Activated CD4-positive, alpha-beta T cell treated with anti-CD3 and anti-CD28 coated beads for 36 hours (primary cell): ENCODE data around the gene TFCP2. TPM values are rescaled to one million over a fixed set of nuclear protein-coding genes. Genes with fewer than 3 reads are reported as not detected.
A peak's percentile ranks its signal among the peaks of the same experiment; 100 is the strongest.
"Not testable (repeated sequence)": the region's sequence is repeated elsewhere in the genome, so short reads cannot be mapped to it uniquely, and the experiment has no call there.

Experiments used
- ATAC-seq: fragments of 200-7000 bp; cut with Tn5 transposase; one replicate; pipeline ENCODE4 v1.10.0; 2021; ENCODE audit warnings: mild to moderate bottlenecking, moderate library complexity
- CTCF ChIA-PET: fragments of 350-600 bp; sonication (Branson Sonifier 250); formaldehyde crosslinking; loops from one replicate; lab custom pipeline; 2021; ENCODE audit warnings: antibody characterized with exemption; lab: Charles Lee
- POLR2A ChIA-PET: fragments of 350-600 bp; sonication (Branson Sonifier 250); formaldehyde crosslinking; loops from one replicate; lab custom pipeline; 2021; ENCODE audit warnings: antibody characterized with exemption, inconsistent platforms; lab: Charles Lee
- DNase-seq: peaks from one replicate; pipeline ENCODE4 v3.0.0-alpha.2; 2020
- H3K27ac Mint-ChIP-seq: one replicate; pipeline ENCODE4 v1.8.0; 2021; ENCODE audit warnings: mixed read lengths
- H3K27me3 Mint-ChIP-seq: one replicate; pipeline ENCODE4 v1.8.0; 2021; ENCODE audit warnings: mixed read lengths
- H3K36me3 Mint-ChIP-seq: one replicate; pipeline ENCODE4 v1.8.0; 2021; ENCODE audit warnings: low read depth, mixed read lengths
- H3K4me1 Mint-ChIP-seq: one replicate; pipeline ENCODE4 v1.8.0; 2021; ENCODE audit warnings: mixed read lengths
- H3K4me3 Mint-ChIP-seq: one replicate; pipeline ENCODE4 v1.8.0; 2021; ENCODE audit warnings: mild to moderate bottlenecking, moderate library complexity, mixed read lengths
- H3K9me3 Mint-ChIP-seq: one replicate; pipeline ENCODE4 v1.8.0; 2021; ENCODE audit warnings: low read depth, mixed read lengths
- intact Hi-C, 2 experiments: fragments of 100-400 bp; cut with DNase I in 1 of 2; cut with micrococcal nuclease in 1 of 2; formaldehyde crosslinking; loops; one replicate each; pipeline versions ENCODE4 v1.14.2 to v1.15.1; 2022 to 2024; cut with DNase I, micrococcal nuclease
- total RNA-seq, 2 experiments: library from RNA; stranded (reverse); gene quantifications; one replicate each; pipeline ENCODE4 v1.2.3, GENCODE V29; 2021

TFCP2 gene
- total RNA-seq, result 10 to 100 TPM; 39.5 to 47.3 TPM

DNA sequence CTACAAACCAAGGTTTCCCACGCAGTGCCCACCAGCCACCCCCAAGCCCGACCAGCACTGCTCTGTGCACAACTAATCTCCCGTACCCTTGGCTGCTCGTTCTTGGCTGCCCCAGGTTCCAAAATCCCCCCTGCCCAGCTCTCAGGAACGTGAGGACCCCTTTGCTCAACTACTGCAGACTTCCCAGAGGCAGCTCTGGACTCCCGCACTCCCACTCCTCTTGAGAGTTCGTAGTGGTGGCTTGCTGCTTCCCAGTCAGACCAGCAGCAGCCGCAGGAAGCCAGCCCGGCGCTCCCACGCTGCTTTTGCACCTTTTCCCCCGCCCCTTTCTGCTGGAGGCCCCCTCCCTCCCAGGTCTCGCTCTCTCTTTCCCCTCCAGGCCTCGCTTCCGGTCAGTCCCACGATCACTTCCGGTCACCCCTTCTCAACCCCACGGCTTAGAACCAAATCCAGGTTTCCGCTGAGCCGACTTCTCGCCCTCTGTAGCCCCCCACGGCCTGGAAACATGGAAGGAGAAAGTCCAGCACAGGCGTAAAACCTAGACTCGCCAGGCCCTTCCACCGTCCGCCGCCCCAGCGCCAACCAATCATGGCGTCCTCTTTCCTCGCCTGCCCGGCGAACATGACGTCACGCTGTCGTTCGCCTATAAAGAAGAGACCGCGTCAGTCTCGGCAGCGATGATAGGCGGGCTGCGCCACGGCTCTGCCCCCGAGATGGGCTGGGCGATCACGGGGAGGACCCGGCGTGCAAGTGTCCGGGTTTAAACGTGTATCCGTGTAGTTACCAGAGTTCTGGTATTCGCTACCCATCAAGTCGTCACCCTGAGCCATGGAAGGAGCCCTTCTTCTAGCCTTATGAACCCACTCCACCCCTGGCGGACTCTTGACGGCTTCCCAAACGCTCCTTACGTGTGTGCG lies at the start of gene TFCP2:
TFCP2 (minus strand) TSS at position 621 of the 917 bp plus-strand sequence. CDS start 713 bp downstream, outside the sequence.
- CTCF ChIA-PET, result no interaction called here
- POLR2A ChIA-PET, result interaction anchor here (1.5 kb wide), 1 partner anchor 66 kb away, joined by 3 read pairs; the partner anchor contains the start of gene DAZAP2

DNA sequence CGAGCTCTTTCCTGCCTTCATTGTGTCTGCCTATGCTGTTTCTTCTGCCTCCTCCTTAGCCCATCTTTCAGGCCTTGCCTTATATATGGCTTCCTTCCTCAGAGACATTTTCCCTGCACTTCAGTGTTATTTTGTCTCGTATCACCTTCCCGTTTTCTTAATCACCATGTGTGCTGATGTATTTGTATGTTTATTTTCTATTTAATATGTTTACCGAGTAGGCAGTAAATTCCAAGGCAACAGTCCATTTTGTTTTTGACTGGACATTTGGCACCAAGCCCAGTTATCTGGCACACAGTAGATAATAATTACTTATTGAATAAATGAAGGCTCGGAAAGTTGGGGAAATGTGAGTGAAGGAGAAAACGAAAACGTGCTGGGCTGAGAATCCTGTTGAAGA lies 49.5 kb upstream of the TFCP2 start:
- CTCF ChIA-PET, result no interaction called here

More for the DNA sequence above, at the start of gene TFCP2:
- Mint-ChIP-seq H3K4me1 (peaks cover 10% of the 10 kb centered on the region), H3K27ac (peak within 1 kb of the TSS; percentile 78), H3K4me3 (no peak within 1 kb of the TSS), H3K27me3 (no peaks in the 10 kb centered on the region), H3K36me3 (peaks cover 5% of the 10 kb centered on the region), H3K9me3 (no peaks in the 10 kb centered on the region)
- DNase-seq, result peak; percentile 97
- intact Hi-C loops, result loop anchor here (1.0 to 5.0 kb wide), 12 partner anchors 46 to 770 kb away; partner anchors contain the start of genes CSRNP2 (in 2 of the 2), DAZAP2 (in 2 of the 2), POU6F1 (in 2 of the 2) and ATF1 (in 1 of the 2)
- peak; percentile 99 for ATAC-seq

GRCh38 chr12:51219857-51220256 lies 46.9 kb upstream of the TFCP2 start:
- peaks cover 17% of the 10 kb centered on the region for H3K4me1 Mint-ChIP-seq
- POLR2A ChIA-PET, result interaction anchor here (0.6 kb wide), 1 partner anchor 285 kb away, joined by 5 read pairs; no protein-coding TSS in a partner anchor
- not testable (repeated sequence) for H3K36me3 Mint-ChIP-seq, H3K27me3 Mint-ChIP-seq, H3K4me3 Mint-ChIP-seq, DNase-seq, H3K9me3 Mint-ChIP-seq, H3K27ac Mint-ChIP-seq, ATAC-seq
- intact Hi-C loops, result loop anchor here (2.0 kb wide), 2 partner anchors 47 to 103 kb away; partner anchors contain the start of gene TFCP2 (in 1 of the 2)
- CTCF ChIA-PET, result interaction anchor here (1.8 kb wide), 1 partner anchor 121 kb away, joined by 5 read pairs; no protein-coding TSS in a partner anchor

More for the DNA sequence above, 49.5 kb upstream of the TFCP2 start:
- ATAC-seq, result no peak
- H3K36me3 Mint-ChIP-seq, result no peaks in the 10 kb centered on the region
- no peak overlapping the region for H3K27ac Mint-ChIP-seq
- H3K4me1 Mint-ChIP-seq, result peaks cover 13% of the 10 kb centered on the region
- POLR2A ChIA-PET, result no interaction called here
- no peak for DNase-seq
- intact Hi-C loops, result no loop called here
- no peak overlapping the region for H3K4me3 Mint-ChIP-seq
- H3K9me3 Mint-ChIP-seq, result no peaks in the 10 kb centered on the region
- H3K27me3 Mint-ChIP-seq, result no peaks in the 10 kb centered on the region

- intact Hi-C loops, result loop anchor here (2.0 kb wide), 2 partner anchors 47 to 103 kb away; partner anchors contain the start of gene TFCP2 (in 1 of the 2)
- ATAC-seq (no peak), DNase-seq (no peak)
- ChIA-PET CTCF (interaction anchor here (1.6 to 1.8 kb wide), 2 partner anchors 19 to 122 kb away, joined by 7 to 14 read pairs; partner anchors contain the start of gene DAZAP2), POLR2A (no interaction called here)
- Mint-ChIP-seq H3K36me3 (peaks cover 1% of the 10 kb centered on the region), H3K4me3 (peak overlapping the region; percentile 91), H3K27ac (peak overlapping the region; percentile 55), H3K27me3 (no peaks in the 10 kb centered on the region), H3K9me3 (no peaks in the 10 kb centered on the region), H3K4me1 (peaks cover 17% of the 10 kb centered on the region)
Measured at GRCh38 chr12:51219322-51219721, 46.4 kb upstream of the TFCP2 start.

GRCh38 chr12:51218607-51219161 lies 45.7 kb upstream of the TFCP2 start:
- CTCF ChIA-PET, result interaction anchor here (0.6 to 2.3 kb wide), 15 partner anchors 8 to 241 kb away, joined by 3 to 14 read pairs (median 4); partner anchors contain the start of genes CSRNP2 and DAZAP2
- Mint-ChIP-seq H3K27ac (peak overlapping the region; percentile 95), H3K4me3 (peak overlapping the region; percentile 91), H3K9me3 (no peaks in the 10 kb centered on the region), H3K4me1 (peaks cover 17% of the 10 kb centered on the region), H3K36me3 (peaks cover 2% of the 10 kb centered on the region), H3K27me3 (no peaks in the 10 kb centered on the region)
- ATAC-seq, result no peak
- POLR2A ChIA-PET, result interaction anchor here (1.0 to 1.6 kb wide), 3 partner anchors 20 to 52 kb away, joined by 3 to 23 read pairs (median 3); partner anchors contain the start of gene DAZAP2
- DNase-seq, result peak; percentile 23
- intact Hi-C loops, result loop anchor here (1.0 to 2.0 kb wide), 7 partner anchors 20 to 454 kb away; partner anchors contain the start of genes DAZAP2 (in 2 of the 2), ATF1 (in 1 of the 2), CSRNP2 (in 1 of the 2) and TFCP2 (in 1 of the 2)

- Mint-ChIP-seq H3K9me3 (no peaks in the 10 kb centered on the region), H3K27me3 (no peaks in the 10 kb centered on the region), H3K4me1 (peaks cover 17% of the 10 kb centered on the region), H3K27ac (peak within 1 kb of the TSS; percentile 95), H3K4me3 (peak within 1 kb of the TSS; percentile 91), H3K36me3 (peaks cover 2% of the 10 kb centered on the region)
- intact Hi-C loops, result loop anchor here (1.0 to 2.0 kb wide), 7 partner anchors 20 to 454 kb away; partner anchors contain the start of genes DAZAP2 (in 2 of the 2), ATF1 (in 1 of the 2), CSRNP2 (in 1 of the 2) and TFCP2 (in 1 of the 2)
- ChIA-PET POLR2A (interaction anchor here (0.6 to 1.6 kb wide), 5 partner anchors 21 to 239 kb away, joined by 3 to 23 read pairs (median 3); partner anchors contain the start of gene DAZAP2), CTCF (interaction anchor here (0.6 to 2.3 kb wide), 15 partner anchors 9 to 241 kb away, joined by 3 to 14 read pairs (median 4); partner anchors contain the start of genes CSRNP2 and DAZAP2)
- DNase-seq, result peak; percentile 80
- ATAC-seq, result peak; percentile 80
Measured at GRCh38 chr12:51217968-51218606, 45.2 kb upstream of the TFCP2 start, which contains the start of gene POU6F1. POU6F1 (minus strand) TSS chr12:51218062; CDS start chr12:51206836, 11,226 bp downstream.

DNA sequence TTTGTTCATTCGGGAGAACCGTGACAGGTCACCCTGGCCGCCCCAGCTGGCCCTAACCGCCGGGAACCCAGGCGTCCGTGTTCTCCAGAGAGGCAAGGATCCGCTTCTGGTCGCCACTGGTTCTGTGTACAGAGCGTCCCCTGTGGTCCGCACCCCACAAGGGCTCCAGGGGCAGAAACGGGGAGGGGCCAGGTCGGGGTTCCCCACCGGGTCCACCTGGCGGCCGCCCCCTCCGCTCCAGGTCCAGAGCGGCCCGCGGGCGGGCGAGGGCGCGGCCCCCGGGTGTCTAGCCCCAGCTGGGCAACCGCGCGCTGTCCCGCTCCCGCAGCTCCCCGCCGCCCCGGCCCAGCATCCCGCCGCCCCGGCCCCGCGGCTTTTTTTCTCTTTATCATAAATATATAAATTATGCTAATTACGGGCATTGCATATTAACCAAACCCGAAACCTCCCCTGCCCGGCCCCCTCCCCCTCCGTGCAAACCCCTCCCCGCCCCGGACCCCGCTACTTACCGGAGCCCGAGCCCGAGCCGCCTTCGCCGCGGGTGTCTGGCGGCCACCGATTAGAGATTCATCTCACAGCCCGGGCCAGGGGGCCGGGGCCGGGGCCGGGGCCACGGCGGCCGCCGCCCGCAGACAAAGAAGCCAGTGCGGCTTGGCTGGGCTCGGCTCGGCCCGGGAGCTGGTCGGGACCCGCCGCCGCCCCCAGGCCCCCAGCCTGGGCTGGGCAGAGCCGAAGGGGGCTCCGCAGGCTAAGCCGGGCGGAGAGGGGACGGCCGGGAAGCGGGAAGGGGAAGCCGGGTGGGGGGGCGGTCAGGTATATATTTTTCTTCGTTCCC lies 44.4 kb upstream of the TFCP2 start:
- no peaks in the 10 kb centered on the region for H3K27me3 Mint-ChIP-seq
- H3K36me3 Mint-ChIP-seq, result peaks cover 2% of the 10 kb centered on the region
- POLR2A ChIA-PET, result interaction anchor here (0.5 to 1.6 kb wide), 5 partner anchors 21 to 655 kb away, joined by 3 to 23 read pairs (median 4); partner anchors contain the start of gene DAZAP2

GRCh38 chr12:51216642-51217041 lies 43.7 kb upstream of the TFCP2 start:
- no peaks in the 10 kb centered on the region for H3K27me3 Mint-ChIP-seq
- CTCF ChIA-PET, result interaction anchor here (0.7 to 2.3 kb wide), 3 partner anchors 22 to 111 kb away, joined by 3 to 7 read pairs (median 6); partner anchors contain the start of gene DAZAP2
- H3K9me3 Mint-ChIP-seq, result no peaks in the 10 kb centered on the region
- POLR2A ChIA-PET, result interaction anchor here (0.6 kb wide), 1 partner anchor 443 kb away, joined by 4 read pairs; no protein-coding TSS in a partner anchor
- peak overlapping the region; percentile 78 for H3K27ac Mint-ChIP-seq
- DNase-seq (no peak), ATAC-seq (no peak)
- intact Hi-C loops, result no loop called here
- H3K4me1 Mint-ChIP-seq, result peaks cover 17% of the 10 kb centered on the region
- peak overlapping the region; percentile 57 for H3K4me3 Mint-ChIP-seq
- H3K36me3 Mint-ChIP-seq, result peaks cover 2% of the 10 kb centered on the region

More for the DNA sequence above, 44.4 kb upstream of the TFCP2 start:
- H3K4me1 Mint-ChIP-seq, result peaks cover 17% of the 10 kb centered on the region
- peak overlapping the region; percentile 91 for H3K4me3 Mint-ChIP-seq
- H3K9me3 Mint-ChIP-seq, result no peaks in the 10 kb centered on the region
- ATAC-seq (peak; percentile 31), DNase-seq (peak; percentile 64)
- peak overlapping the region; percentile 95 for H3K27ac Mint-ChIP-seq
- intact Hi-C loops, result no loop called here
- CTCF ChIA-PET, result interaction anchor here (0.7 to 2.3 kb wide), 8 partner anchors 9 to 124 kb away, joined by 3 to 7 read pairs (median 6); partner anchors contain the start of gene DAZAP2

GRCh38 chr12:51214895-51215294 lies 42.0 kb upstream of the TFCP2 start:
- Mint-ChIP-seq H3K27me3 (no peaks in the 10 kb centered on the region), H3K4me1 (peaks cover 16% of the 10 kb centered on the region), H3K27ac (no peak overlapping the region), H3K4me3 (no peak overlapping the region), H3K9me3 (no peaks in the 10 kb centered on the region), H3K36me3 (peaks cover 2% of the 10 kb centered on the region)
- intact Hi-C loops, result no loop called here
- DNase-seq, result no peak
- ATAC-seq, result no peak
- POLR2A ChIA-PET, result interaction anchor here (0.6 kb wide), 1 partner anchor 9 kb away, joined by 3 read pairs; no protein-coding TSS in a partner anchor
- CTCF ChIA-PET, result interaction anchor here (1.0 kb wide), 1 partner anchor 126 kb away, joined by 4 read pairs; no protein-coding TSS in a partner anchor
